ENCODE data around the gene MATCAP1.

DNA sequence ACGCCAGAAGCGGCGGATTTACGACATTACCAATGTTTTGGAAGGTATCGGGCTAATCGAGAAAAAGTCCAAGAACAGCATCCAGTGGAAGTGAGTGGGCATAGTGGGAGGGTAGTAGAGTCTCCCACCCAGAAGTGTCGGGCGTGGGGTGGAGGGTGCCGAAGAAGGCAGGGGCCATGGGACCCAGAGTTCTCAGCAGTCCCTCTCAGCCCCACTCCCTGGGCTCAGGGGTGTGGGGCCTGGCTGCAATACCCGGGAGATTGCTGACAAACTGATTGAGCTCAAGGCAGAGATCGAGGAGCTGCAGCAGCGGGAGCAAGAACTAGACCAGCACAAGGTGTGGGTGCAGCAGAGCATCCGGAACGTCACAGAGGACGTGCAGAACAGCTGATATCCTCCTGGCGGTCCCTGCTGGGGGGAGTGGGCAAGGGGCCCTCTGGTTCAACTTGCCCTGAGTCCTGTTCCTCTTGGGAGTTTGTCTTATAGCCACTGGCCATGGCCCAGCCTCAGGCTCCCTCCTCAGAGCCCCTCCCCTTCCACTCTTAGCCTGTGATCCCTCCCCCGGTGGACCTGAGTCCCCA lies 9.1 kb upstream of the MATCAP1 start:
- TF ChIP-seq, protein P1, sequence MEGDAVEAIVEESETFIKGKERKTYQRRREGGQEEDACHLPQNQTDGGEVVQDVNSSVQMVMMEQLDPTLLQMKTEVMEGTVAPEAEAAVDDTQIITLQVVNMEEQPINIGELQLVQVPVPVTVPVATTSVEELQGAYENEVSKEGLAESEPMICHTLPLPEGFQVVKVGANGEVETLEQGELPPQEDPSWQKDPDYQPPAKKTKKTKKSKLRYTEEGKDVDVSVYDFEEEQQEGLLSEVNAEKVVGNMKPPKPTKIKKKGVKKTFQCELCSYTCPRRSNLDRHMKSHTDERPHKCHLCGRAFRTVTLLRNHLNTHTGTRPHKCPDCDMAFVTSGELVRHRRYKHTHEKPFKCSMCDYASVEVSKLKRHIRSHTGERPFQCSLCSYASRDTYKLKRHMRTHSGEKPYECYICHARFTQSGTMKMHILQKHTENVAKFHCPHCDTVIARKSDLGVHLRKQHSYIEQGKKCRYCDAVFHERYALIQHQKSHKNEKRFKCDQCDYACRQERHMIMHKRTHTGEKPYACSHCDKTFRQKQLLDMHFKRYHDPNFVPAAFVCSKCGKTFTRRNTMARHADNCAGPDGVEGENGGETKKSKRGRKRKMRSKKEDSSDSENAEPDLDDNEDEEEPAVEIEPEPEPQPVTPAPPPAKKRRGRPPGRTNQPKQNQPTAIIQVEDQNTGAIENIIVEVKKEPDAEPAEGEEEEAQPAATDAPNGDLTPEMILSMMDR (IDR thresholded peaks at IDR 0.05), result no peak
- TF ChIP-seq EP300 (IDR thresholded peaks at IDR 0.05; ENCODE audit: low read depth), result no peak
- no peak for TF ChIP-seq POLR2AphosphoS5 (IDR thresholded peaks at IDR 0.05)
- TF ChIP-seq POLR2A (IDR thresholded peaks at IDR 0.05), result no peak
